Muscle layer of colon (tissue), 2 donors: ENCODE measurements around the gene RAB11B.
"Not testable (repeated sequence)": the region's sequence is repeated elsewhere in the genome, so short reads cannot be mapped to it uniquely, and the experiment has no call there.

Source experiments
- H3K27ac ChIP-seq: one replicate; pipeline ENCODE4 v1.7.0; 2013; ENCODE audit warnings: low read depth, mild to moderate bottlenecking, low read length, moderate library complexity
- H3K27me3 ChIP-seq, 2 donors: one replicate each; pipeline ENCODE4 v1.7.0; 2013; ENCODE audit warnings: low read length in 2 of 2, mild to moderate bottlenecking in 2 of 2; ENCODE audit not compliant: insufficient read depth in 2 of 2, control insufficient read depth in 1 of 2
- H3K36me3 ChIP-seq: one replicate; pipeline ENCODE4 v1.7.0; 2013; ENCODE audit warnings: mild to moderate bottlenecking, low read length; ENCODE audit not compliant: insufficient read depth
- H3K4me1 ChIP-seq: one replicate; pipeline ENCODE4 v1.7.0; 2013; ENCODE audit warnings: mild to moderate bottlenecking, low read length; ENCODE audit not compliant: insufficient read depth
- H3K4me3 ChIP-seq, 2 donors: one replicate each; pipeline ENCODE4 v1.7.0; 2013; ENCODE audit warnings: low read length in 2 of 2, low read depth in 1 of 2, mild to moderate bottlenecking in 1 of 2, moderate library complexity in 1 of 2
- H3K9ac ChIP-seq: one replicate; pipeline ENCODE4 v1.7.0; 2013; ENCODE audit warnings: low read length
- H3K9me3 ChIP-seq: one replicate; pipeline ENCODE4 v1.7.0; 2013; ENCODE audit warnings: mild to moderate bottlenecking, low read length
- donor health status: abdominal sarcoma.
- donor health status: Adenocarcinoma of cecum.

Gene RAB11B

DNA sequence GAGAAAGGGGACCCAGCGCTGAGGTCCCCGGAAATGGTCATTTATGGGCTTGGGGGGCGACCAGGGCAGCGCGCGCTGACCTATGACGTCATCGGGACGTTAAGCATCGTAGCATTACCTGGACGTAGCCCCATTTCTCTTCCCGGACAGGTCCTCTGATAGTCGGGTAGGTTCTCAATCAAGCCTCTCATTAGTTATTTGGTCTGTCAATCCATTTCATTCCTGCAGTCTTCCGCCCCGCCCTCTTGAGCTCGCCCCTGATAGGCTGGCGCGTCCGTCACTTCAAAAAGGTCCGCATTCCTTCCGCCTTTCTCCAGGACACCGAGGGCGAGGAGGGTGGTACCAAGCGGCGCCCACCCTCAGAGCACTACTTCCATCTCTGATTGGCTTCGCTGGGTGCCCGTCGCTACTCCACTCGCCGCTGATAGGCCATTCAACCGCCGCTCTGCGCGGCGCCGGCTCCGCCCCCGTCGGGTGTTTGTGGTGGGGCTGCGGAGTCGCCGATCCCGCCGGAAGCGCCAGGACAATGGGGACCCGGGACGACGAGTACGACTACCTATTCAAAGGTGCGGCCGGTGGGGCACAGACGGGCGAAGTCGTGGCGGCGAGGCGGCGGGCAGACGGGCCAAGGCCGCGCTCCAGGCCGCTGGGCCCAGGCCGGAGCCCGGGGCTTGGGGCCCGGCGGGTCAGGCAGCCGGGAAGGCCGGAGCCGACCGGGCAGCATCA is at the start of gene RAB11B:
RAB11B (plus strand) TSS at position 470 of the 726 bp plus-strand sequence; CDS start at position 527, 57 bp downstream.
- peak within 1 kb of the TSS; percentile 70 to 100 for H3K4me3 ChIP-seq
- H3K9ac ChIP-seq, result peak within 1 kb of the TSS; percentile 82
- H3K27me3 ChIP-seq, result no peaks in the 10 kb centered on the region
- peak within 1 kb of the TSS; percentile 96 for H3K27ac ChIP-seq
- H3K36me3 ChIP-seq, result no peaks in the 10 kb centered on the region
- H3K9me3 ChIP-seq, result no peaks in the 10 kb centered on the region
- H3K4me1 ChIP-seq, result peaks cover 48% of the 10 kb centered on the region

DNA sequence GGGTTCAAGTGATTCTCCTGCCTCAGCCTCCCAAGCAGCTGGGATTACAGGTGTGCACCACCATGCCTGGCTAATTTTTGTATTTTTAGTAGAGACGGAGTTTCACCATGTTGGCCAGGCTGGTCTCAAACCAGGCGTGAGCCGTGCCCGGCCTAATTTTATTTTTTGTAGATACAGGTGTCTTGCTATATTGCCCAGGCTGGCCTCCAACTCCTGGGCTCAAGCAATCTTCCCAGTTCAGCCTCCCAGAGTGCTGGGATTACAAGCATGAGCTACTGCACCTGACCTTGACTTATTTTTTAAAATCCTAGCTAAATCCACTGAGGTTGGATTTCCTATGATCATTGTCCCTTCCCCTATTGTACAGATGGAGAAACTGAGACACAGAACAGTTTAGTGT is 48.7 kb upstream of the RAB11B start:
- H3K4me3 ChIP-seq, H3K27ac ChIP-seq: not testable (repeated sequence)
- peaks cover 5 to 40% of the 10 kb centered on the region in 2 donors for H3K27me3 ChIP-seq

DNA sequence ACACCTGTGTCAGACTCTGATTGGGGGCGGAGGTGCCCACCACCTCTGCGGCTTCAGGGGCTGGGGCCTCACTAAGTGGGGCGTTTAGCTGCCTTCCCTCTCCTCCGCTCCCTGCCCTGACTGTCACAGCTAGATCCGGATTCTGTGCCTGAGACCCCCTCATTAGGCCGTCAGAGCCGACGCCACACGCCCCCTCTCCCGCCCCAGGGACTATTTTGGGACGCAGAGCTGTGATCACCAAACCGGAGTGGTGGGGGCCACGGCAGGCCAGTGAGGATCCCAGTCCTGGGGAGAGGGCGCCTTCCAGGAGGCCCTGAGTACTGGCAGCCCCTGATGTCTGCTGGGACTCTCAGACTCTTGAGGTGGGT is 47.9 kb upstream of the RAB11B start:
- H3K27me3 ChIP-seq, result peaks cover 5 to 40% of the 10 kb centered on the region in 2 donors
- no peak overlapping the region for H3K9ac ChIP-seq
- H3K4me1 ChIP-seq, result peaks cover 5% of the 10 kb centered on the region
- H3K9me3 ChIP-seq, result no peaks in the 10 kb centered on the region
- no peaks in the 10 kb centered on the region for H3K36me3 ChIP-seq
- H3K4me3 ChIP-seq, result no peak overlapping the region
- H3K27ac ChIP-seq, result no peak overlapping the region

More for the DNA sequence above, 48.7 kb upstream of the RAB11B start:
- H3K36me3 ChIP-seq, H3K9ac ChIP-seq, H3K9me3 ChIP-seq, H3K4me1 ChIP-seq: not testable (repeated sequence)

DNA sequence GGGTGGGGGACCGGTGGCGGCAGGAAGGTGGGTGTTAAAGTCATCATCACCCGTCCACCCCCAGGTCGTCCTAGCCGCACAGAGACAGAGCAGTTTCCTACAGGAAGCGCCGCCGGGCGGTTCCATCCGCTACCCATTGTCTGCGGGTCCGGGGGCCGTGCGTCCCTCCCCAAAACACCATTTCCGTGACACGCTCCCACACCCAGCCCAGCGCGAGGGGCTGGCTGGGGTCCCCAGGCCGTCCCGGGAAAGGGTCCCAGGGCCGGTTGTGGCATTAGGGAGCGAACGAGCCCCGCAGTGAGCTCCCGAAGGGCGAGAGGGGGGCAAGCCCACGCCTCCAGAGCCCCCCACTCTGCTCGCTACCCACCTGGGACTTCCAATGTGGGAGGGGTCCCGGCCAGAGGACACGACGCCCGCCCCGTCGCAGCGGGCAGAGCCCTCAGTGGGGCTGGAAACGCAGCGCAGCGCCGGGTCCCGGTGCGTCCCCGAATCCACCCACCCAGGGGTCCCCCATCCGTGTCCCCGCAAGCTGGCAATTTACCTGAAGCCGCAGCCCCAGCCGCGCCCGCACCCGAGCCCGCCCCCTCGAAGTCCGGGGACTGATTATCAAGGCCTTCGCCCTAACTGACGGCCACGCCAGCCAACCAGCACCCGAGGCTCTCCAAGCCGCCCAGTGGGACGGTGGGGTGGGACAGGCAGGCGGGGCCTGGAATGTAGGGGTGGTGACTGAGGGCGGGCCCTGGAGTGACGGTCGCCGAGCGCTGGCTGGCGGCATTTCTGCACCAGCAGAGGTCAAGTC is 47.3 kb upstream of the RAB11B start, which contains the start of gene KANK3:
KANK3 (minus strand) TSS at position 579 of the 799 bp plus-strand sequence. CDS start 5,434 bp downstream, outside the sequence.
- no peak within 1 kb of the TSS for H3K9ac ChIP-seq
- H3K4me3 ChIP-seq, result peak within 1 kb of the TSS in 1 of 2 donors; percentile 23
- H3K27me3 ChIP-seq, result peaks cover 5 to 35% of the 10 kb centered on the region in 2 donors

DNA sequence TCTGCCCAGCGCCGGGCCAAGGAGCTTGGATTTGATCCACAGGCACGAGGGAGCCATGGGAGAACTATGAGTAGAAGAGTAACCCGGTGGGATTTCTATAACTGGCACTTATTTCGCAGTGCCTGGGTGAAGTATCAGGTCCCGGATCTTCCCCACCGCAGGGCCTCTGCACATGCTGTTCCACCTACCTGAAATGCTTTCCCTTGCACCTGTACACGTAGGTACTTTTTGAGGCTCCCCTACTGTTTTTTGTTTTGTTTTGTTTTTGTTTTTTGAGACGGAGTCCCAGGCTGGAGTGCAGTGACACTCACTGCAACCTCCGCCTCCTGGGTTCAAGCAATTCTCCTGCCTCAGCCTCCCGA is 46.7 kb upstream of the RAB11B start:
- H3K27ac ChIP-seq, result no peak overlapping the region
- H3K4me3 ChIP-seq, result peak overlapping the region in 1 of 2 donors; percentile 23
- peaks cover 5 to 35% of the 10 kb centered on the region in 2 donors for H3K27me3 ChIP-seq
- H3K9ac ChIP-seq, result no peak overlapping the region
- no peaks in the 10 kb centered on the region for H3K9me3 ChIP-seq
- peaks cover 5% of the 10 kb centered on the region for H3K4me1 ChIP-seq
- H3K36me3 ChIP-seq, result no peaks in the 10 kb centered on the region

More for the DNA sequence above, 47.3 kb upstream of the RAB11B start, which contains the start of gene KANK3:
- H3K27ac ChIP-seq, result no peak within 1 kb of the TSS
- no peaks in the 10 kb centered on the region for H3K36me3 ChIP-seq
- peaks cover 5% of the 10 kb centered on the region for H3K4me1 ChIP-seq
- H3K9me3 ChIP-seq, result no peaks in the 10 kb centered on the region

DNA sequence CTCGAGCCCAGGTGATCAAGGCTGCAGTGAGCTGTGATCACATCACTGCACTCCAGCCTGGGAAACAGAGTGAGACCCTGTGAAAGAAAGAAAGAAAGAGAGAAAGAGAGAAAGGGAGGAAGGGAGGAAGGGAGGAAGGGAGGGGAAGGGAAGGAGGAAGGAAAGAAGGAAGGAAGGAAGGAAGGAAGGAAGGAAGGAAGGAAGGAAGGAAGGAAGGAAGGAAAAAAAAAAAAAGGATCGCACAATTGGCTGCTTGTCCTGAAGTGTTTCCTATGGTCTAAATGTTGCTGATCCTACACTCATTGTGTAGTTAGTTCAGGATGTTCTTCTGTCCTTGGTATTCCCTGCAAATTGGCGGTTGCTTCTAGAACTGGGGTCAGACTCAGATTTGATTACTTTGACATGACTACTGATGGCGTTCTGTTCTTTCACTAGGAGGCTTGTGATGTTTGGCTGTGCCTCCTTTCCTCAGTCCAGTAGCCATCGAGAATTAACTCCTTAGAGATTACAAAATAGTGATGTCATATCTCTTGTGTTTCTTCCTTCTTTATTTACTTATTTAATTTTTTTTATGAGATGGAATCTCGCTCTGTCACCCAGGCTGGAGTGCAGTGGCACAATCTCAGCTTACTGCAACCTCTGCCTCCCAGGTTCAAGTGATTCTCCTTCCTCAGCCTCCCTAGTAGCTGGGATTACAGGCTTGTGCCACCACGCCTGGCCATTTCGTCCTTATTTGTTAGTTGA is 40.4 kb upstream of the RAB11B start:
- not testable (repeated sequence) for H3K9me3 ChIP-seq, H3K36me3 ChIP-seq, H3K4me3 ChIP-seq, H3K9ac ChIP-seq, H3K4me1 ChIP-seq, H3K27ac ChIP-seq, H3K27me3 ChIP-seq

DNA sequence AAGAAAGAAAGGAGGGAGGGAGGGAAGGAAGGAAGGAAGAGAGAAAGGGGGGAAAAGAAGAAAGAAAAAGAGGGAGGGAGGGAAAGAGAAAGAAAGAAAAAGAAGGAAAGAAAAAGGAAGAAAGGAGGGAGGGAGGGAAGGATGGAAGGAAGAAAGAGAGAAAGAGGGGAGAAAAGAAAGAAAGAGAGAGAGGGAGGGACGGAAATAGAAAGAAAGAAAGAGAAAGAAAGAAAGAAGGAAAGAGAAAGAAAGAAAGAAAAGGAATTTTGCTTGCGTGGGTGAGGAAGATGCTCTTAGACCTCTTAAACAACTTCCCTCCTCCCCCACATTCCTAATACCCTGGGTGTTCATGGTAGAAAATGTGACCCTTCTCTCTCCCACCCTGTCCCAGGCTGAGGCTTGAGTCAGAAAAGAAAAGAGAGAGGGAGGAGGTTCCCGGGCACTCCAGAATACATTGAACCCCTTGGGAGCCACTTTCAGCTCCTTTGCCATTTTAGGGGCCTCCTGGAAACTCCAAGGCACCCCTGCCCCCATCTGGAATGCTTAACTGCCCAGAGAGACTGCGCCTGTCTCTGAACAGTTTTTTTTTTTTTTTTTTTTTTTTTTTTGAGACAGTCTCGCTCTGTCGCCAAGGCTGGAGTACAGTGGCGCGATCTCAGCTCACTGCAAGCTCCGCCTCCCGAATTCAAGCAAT is 37.9 kb upstream of the RAB11B start:
- H3K27ac ChIP-seq, result no peak overlapping the region
- H3K36me3 ChIP-seq, result no peaks in the 10 kb centered on the region
- no peaks in the 10 kb centered on the region for H3K9me3 ChIP-seq
- no peak overlapping the region for H3K4me3 ChIP-seq
- no peaks in the 10 kb centered on the region for H3K4me1 ChIP-seq
- H3K9ac ChIP-seq, result no peak overlapping the region
- no peaks in the 10 kb centered on the region for H3K27me3 ChIP-seq

DNA sequence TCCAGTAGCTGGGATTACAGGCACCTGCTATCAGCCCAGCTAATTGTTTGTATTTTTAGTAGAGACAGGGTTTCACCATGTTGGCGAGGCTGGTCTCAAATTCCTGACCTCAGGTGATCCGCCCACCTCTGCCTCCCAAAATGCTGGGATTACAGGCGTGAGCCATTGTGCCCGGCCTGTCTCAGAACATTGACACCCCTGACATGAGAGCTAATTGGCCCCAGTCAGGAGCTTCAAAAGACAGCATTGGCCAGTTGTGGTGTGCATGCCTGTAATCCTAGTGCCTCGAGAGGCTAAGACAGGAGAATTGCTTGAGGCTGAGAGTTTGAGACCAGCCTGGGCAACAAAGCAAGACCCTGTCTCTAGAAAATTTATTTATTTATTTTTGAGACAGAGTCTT is 37.3 kb upstream of the RAB11B start:
- not testable (repeated sequence) for H3K4me1 ChIP-seq, H3K4me3 ChIP-seq, H3K27ac ChIP-seq, H3K27me3 ChIP-seq, H3K9me3 ChIP-seq, H3K36me3 ChIP-seq, H3K9ac ChIP-seq

DNA sequence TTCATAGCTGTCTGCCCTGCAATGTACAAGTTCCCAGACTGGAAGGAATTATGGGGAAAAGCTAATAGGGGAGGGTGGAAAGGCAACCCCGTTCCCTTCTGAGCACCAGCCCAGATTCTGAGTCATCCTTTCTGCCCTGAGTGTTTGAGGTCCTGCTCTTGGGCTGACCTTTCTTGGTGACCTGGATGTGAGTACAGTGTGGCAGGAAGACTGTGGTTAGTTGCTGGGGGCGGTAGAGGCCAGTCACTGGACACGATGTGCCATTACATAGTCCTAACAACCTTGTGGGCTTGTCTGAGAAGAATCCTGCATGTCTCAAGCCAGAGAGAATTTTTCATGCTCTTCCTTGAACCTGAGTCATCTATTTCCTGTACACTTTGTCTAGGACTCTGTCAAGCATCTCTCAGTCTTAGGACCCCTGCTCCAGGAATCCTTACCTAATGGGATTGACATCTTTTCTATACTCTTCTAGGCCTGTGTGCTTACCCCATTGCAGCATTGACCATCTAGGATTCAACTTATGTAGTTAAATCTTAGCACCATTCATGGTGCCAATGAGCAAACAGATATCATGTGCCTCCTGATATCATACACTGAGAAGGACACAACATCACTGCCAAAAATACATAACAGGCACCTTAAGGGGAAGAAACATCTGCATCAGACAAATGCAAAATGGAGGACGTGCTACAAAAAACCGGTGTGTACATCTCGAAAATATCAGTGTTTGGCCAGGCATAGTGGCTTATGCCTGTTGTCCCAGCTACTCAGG is 34.3 kb upstream of the RAB11B start:
- Histone ChIP-seq H3K36me3 (no peaks in the 10 kb centered on the region), H3K4me3 (no peak overlapping the region), H3K27me3 (no peaks in the 10 kb centered on the region), H3K4me1 (no peaks in the 10 kb centered on the region), H3K27ac (no peak overlapping the region), H3K9me3 (no peaks in the 10 kb centered on the region), H3K9ac (no peak overlapping the region)

DNA sequence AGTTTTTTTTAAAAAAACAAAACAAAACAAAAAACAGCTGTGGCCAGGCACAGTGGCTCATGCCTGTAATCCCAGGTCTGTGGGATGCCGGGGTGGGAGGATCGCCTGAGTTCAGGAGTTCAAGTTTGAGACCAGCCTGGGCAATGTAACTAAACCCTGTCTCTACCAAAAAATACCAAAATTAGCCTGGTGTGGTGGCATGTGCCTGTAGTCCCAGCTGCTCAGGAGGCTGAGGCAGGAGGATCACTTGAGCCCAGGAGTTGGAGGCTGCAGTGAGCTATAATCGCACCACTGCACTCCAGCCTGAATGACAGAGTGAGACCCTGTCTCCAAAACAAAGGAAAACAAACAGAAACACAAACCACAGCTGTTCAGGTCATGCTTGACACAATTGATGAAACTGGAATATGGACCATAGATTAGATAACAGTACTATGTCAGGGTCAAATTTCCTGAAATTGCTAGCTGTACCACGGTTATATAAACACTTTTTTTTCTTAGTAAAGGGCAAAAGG is 33.1 kb upstream of the RAB11B start:
- Histone ChIP-seq H3K36me3 (no peaks in the 10 kb centered on the region), H3K9ac (no peak overlapping the region), H3K9me3 (no peaks in the 10 kb centered on the region), H3K4me3 (no peak overlapping the region), H3K27me3 (no peaks in the 10 kb centered on the region), H3K27ac (no peak overlapping the region), H3K4me1 (peaks cover 4% of the 10 kb centered on the region)
